ENCODE results near the gene ABCC8.

DNA sequence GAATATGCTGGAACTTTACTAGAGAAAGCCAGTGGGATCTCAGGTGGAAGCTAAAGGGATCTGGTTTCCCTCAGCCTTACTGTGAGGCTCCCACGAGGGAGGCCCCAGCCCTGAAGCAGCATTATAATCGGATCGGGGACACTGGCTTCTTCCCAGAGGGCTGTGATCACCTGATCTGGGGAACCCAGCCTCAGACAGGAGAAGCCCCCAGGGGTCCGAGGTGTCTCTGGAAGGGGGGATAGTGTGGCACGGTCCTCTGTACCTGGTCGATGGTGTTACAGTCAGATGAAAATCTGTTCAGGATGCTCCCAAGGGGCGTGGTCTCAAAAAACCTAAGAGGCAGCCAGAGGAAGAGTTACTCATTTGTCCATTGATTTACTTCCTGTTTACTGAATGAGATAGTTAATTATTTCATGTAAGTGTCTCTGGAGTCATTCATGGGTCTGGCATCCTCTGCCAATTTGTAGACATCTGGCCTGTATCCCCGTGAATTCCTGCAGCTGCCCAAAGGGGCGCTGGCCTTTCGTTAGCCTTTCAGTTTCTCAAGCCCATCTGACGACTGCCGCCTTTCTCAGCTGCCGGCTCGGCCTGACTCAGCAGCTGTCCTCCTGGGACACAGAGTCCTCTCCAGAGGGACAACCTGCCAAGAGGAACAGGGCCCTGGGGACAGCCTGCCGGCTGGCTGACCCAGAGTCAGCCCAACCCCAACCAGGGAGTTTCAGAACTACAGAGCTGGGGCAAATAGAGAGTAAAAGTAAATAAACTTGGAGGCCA, 71.2 kb downstream of the ABCC8 start:
- TF ChIP-seq POLR2AphosphoS5 (IDR thresholded peaks at IDR 0.05; ENCODE audit: low read depth, low read length), result no peak
- TF ChIP-seq EP300 (IDR thresholded peaks at IDR 0.05; ENCODE audit: borderline replicate concordance in 1 of 2, low read depth in 1 of 2, low read length in 1 of 2), result no peak; a peak in 1 of 4 replicates
- TF ChIP-seq, protein P1, sequence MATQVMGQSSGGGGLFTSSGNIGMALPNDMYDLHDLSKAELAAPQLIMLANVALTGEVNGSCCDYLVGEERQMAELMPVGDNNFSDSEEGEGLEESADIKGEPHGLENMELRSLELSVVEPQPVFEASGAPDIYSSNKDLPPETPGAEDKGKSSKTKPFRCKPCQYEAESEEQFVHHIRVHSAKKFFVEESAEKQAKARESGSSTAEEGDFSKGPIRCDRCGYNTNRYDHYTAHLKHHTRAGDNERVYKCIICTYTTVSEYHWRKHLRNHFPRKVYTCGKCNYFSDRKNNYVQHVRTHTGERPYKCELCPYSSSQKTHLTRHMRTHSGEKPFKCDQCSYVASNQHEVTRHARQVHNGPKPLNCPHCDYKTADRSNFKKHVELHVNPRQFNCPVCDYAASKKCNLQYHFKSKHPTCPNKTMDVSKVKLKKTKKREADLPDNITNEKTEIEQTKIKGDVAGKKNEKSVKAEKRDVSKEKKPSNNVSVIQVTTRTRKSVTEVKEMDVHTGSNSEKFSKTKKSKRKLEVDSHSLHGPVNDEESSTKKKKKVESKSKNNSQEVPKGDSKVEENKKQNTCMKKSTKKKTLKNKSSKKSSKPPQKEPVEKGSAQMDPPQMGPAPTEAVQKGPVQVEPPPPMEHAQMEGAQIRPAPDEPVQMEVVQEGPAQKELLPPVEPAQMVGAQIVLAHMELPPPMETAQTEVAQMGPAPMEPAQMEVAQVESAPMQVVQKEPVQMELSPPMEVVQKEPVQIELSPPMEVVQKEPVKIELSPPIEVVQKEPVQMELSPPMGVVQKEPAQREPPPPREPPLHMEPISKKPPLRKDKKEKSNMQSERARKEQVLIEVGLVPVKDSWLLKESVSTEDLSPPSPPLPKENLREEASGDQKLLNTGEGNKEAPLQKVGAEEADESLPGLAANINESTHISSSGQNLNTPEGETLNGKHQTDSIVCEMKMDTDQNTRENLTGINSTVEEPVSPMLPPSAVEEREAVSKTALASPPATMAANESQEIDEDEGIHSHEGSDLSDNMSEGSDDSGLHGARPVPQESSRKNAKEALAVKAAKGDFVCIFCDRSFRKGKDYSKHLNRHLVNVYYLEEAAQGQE (IDR thresholded peaks at IDR 0.05; ENCODE audit: low read depth, low read length), result no peak
- TF ChIP-seq, protein P2, sequence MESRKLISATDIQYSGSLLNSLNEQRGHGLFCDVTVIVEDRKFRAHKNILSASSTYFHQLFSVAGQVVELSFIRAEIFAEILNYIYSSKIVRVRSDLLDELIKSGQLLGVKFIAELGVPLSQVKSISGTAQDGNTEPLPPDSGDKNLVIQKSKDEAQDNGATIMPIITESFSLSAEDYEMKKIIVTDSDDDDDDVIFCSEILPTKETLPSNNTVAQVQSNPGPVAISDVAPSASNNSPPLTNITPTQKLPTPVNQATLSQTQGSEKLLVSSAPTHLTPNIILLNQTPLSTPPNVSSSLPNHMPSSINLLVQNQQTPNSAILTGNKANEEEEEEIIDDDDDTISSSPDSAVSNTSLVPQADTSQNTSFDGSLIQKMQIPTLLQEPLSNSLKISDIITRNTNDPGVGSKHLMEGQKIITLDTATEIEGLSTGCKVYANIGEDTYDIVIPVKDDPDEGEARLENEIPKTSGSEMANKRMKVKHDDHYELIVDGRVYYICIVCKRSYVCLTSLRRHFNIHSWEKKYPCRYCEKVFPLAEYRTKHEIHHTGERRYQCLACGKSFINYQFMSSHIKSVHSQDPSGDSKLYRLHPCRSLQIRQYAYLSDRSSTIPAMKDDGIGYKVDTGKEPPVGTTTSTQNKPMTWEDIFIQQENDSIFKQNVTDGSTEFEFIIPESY (IDR thresholded peaks at IDR 0.05; ENCODE audit: borderline replicate concordance, low read depth), result no peak
- 0 out of 2 replicates have a peak, but pooled peaks have one; percentile 20 for TF ChIP-seq RAD21 (IDR thresholded peaks at IDR 0.05; ENCODE audit: low read length)
- TF ChIP-seq, protein P3, sequence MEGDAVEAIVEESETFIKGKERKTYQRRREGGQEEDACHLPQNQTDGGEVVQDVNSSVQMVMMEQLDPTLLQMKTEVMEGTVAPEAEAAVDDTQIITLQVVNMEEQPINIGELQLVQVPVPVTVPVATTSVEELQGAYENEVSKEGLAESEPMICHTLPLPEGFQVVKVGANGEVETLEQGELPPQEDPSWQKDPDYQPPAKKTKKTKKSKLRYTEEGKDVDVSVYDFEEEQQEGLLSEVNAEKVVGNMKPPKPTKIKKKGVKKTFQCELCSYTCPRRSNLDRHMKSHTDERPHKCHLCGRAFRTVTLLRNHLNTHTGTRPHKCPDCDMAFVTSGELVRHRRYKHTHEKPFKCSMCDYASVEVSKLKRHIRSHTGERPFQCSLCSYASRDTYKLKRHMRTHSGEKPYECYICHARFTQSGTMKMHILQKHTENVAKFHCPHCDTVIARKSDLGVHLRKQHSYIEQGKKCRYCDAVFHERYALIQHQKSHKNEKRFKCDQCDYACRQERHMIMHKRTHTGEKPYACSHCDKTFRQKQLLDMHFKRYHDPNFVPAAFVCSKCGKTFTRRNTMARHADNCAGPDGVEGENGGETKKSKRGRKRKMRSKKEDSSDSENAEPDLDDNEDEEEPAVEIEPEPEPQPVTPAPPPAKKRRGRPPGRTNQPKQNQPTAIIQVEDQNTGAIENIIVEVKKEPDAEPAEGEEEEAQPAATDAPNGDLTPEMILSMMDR (IDR thresholded peaks at IDR 0.05), result peak; percentile 27; the same call in 1 of the 2 replicates
- TF ChIP-seq FOXJ3 (CRISPR knock-in tag; IDR thresholded peaks at IDR 0.05), result no peak
- no peak for TF ChIP-seq RFX5 (IDR thresholded peaks at IDR 0.05; ENCODE audit: low read length)

Data from SK-N-SH (cell line).